Endothelial cell of umbilical vein (primary cell): ENCODE results near the gene GRID2. TPM values are rescaled to one million over a fixed set of nuclear protein-coding genes. Genes with fewer than 3 reads are reported as not detected.

ENCODE experiments used
- BruUV-seq: library from RNA; stranded (reverse); fragments of 400-500 nt; replicated peaks from 2 replicates; lab custom pipeline; 2021; lab: Mats Ljungman, UMichigan
- CTCF ChIA-PET: fragments of 300-600, 350-600 bp; sonication (Branson Sonifier 250); formaldehyde crosslinking; loops from one replicate; lab custom pipeline; 2021; ENCODE audit warnings: antibody characterized with exemption, inconsistent platforms; lab: Charles Lee
- POLR2A ChIA-PET: fragments of 300-600, 350-600 bp; sonication (Branson Sonifier 250); formaldehyde crosslinking; loops from one replicate; lab custom pipeline; 2021; ENCODE audit warnings: antibody characterized with exemption, inconsistent platforms; lab: Charles Lee
- DNase-seq: peaks from one replicate; pipeline ENCODE4 v3.0.0-alpha.2; 2011; ENCODE audit warnings: low read depth, low spot score
- FAIRE-seq: peaks from 2 replicates; lab custom pipeline; 2011; peaks lifted over from hg19 to GRCh38; lab: Jason Lieb, UNC
- H2AFZ ChIP-seq: 2 replicates; pipeline ENCODE4 v1.6.0; 2012; ENCODE audit warnings: low read depth, low read length, control low read depth, inconsistent platforms
- H3K27ac ChIP-seq: 2 replicates; pipeline ENCODE4 v1.5.1; 2011; ENCODE audit warnings: low read depth, mild to moderate bottlenecking, control low read depth, low read length, moderate library complexity; ENCODE audit not compliant: insufficient read depth
- H3K27me3 ChIP-seq, 2 experiments: 2 replicates each; pipeline versions ENCODE4 v1.6.0 to v1.6.1; 2011; ENCODE audit warnings: low read length in 2 of 2, mixed read lengths in 1 of 2; ENCODE audit not compliant: control insufficient read depth in 2 of 2, insufficient read depth in 2 of 2
- H3K36me3 ChIP-seq, 2 experiments: 2 replicates in 1 of 2; 3 replicates in 1 of 2; pipeline ENCODE4 v1.5.1; 2011; ENCODE audit warnings: low read length in 2 of 2, mild to moderate bottlenecking in 1 of 2, moderate library complexity in 1 of 2; ENCODE audit not compliant: control insufficient read depth in 2 of 2, insufficient read depth in 2 of 2; ENCODE audit errors: extremely low read depth in 1 of 2
- H3K4me1 ChIP-seq: 3 replicates; pipeline ENCODE4 v1.5.1; 2011; ENCODE audit warnings: mild to moderate bottlenecking, low read length; ENCODE audit not compliant: control insufficient read depth, insufficient read depth; ENCODE audit errors: extremely low read depth
- H3K4me2 ChIP-seq: 2 replicates; pipeline ENCODE4 v1.6.1; 2011; ENCODE audit warnings: low read length, control low read depth, mixed read lengths; ENCODE audit not compliant: insufficient read depth
- H3K4me3 ChIP-seq, 3 experiments: fragments of 200-600 bp in 1 of 3; sonication (generic), shearing (Covaris generic) in 1 of 3; replicated peaks in 1 of 3; 2 replicates each; pipeline ENCODE4 v1.5.1; 2011 to 2016; ENCODE audit warnings: control low read depth in 3 of 3, low read length in 3 of 3, mild to moderate bottlenecking in 2 of 3, inconsistent platforms in 1 of 3, low read depth in 1 of 3, moderate library complexity in 1 of 3; ENCODE audit not compliant: insufficient read depth in 1 of 3
- H3K79me2 ChIP-seq: 2 replicates; pipeline ENCODE4 v1.6.0; 2012; ENCODE audit warnings: low read length, inconsistent platforms; ENCODE audit not compliant: control insufficient read depth, insufficient read depth
- H3K9ac ChIP-seq: replicated peaks from 2 replicates; pipeline ENCODE3; 2011; ENCODE audit warnings: low read length, control low read depth; ENCODE audit not compliant: insufficient read depth; ENCODE audit errors: extremely low read depth
- H3K9me1 ChIP-seq: replicated peaks from 3 replicates; pipeline ENCODE4 v1.6.0; 2011; ENCODE audit warnings: mild to moderate bottlenecking, low read length; ENCODE audit not compliant: control insufficient read depth, insufficient read depth; ENCODE audit errors: extremely low read depth
- H3K9me3 ChIP-seq: replicated peaks from 2 replicates; pipeline ENCODE4 v1.5.1; 2012; ENCODE audit warnings: low read length, inconsistent platforms; ENCODE audit not compliant: control insufficient read depth, insufficient read depth
- H4K20me1 ChIP-seq: replicated peaks from 2 replicates; pipeline ENCODE3; 2011; ENCODE audit warnings: mild to moderate bottlenecking, low read length; ENCODE audit not compliant: control insufficient read depth, insufficient read depth; ENCODE audit errors: extremely low read depth
- CTCF ChIP-seq, 2 donors: IDR thresholded peaks; 1 replicate in 1 of 2; 2 replicates in 1 of 2; pipeline ENCODE4 v1.5.1; 2011; ENCODE audit warnings: low read length in 2 of 2, mild to moderate bottlenecking in 2 of 2, moderate library complexity in 2 of 2, control low read depth in 1 of 2, inconsistent platforms in 1 of 2, low read depth in 1 of 2; ENCODE audit not compliant: insufficient read depth in 1 of 2; ENCODE audit errors: extremely low read depth in 1 of 2
- EZH2 ChIP-seq: IDR thresholded peaks from 2 replicates; pipeline ENCODE4 v1.6.1; 2012; ENCODE audit warnings: borderline replicate concordance, low read depth, mild to moderate bottlenecking, moderate library complexity, low read length, inconsistent platforms; ENCODE audit not compliant: severe bottlenecking
- FOS ChIP-seq: IDR thresholded peaks from 2 replicates; pipeline ENCODE4 v1.6.1; 2011; ENCODE audit warnings: mild to moderate bottlenecking, low read length, moderate library complexity, borderline replicate concordance; ENCODE audit not compliant: insufficient read depth
- GATA2 ChIP-seq: IDR thresholded peaks from 2 replicates; pipeline ENCODE4 v1.7.0; 2011; ENCODE audit warnings: low read depth, mild to moderate bottlenecking, moderate library complexity, mixed read lengths, low read length; ENCODE audit not compliant: insufficient read length, insufficient read depth
- JUN ChIP-seq: IDR thresholded peaks from 2 replicates; pipeline ENCODE4 v1.6.1; 2011; ENCODE audit warnings: borderline replicate concordance, low read depth; ENCODE audit not compliant: insufficient read length, insufficient read depth
- MAX ChIP-seq: IDR thresholded peaks from 2 replicates; pipeline ENCODE4 v1.6.1; 2011; ENCODE audit not compliant: insufficient read depth, insufficient read length
- MYC ChIP-seq: IDR thresholded peaks from one replicate; pipeline ENCODE4 v1.6.1; 2011; ENCODE audit warnings: mild to moderate bottlenecking, low read depth, low read length
- POLR2A ChIP-seq: IDR thresholded peaks from 2 replicates; pipeline ENCODE4 v1.6.1; 2012; ENCODE audit warnings: low read depth, mild to moderate bottlenecking, control low read depth, low read length
- POLR2AphosphoS5 ChIP-seq: IDR thresholded peaks from 2 replicates; pipeline ENCODE4 v1.6.1; 2012; ENCODE audit warnings: low read depth, mild to moderate bottlenecking, control low read depth, low read length, moderate library complexity; ENCODE audit not compliant: insufficient read depth
- dilution Hi-C: fragments of 300-500 bp; cut with MboI; formaldehyde crosslinking; loops from one replicate; pipeline ENCODE4 v1.15.0; 2019; ENCODE audit warnings: low sequenced_read_pairs; ENCODE audit not compliant: extremely low pct_ligation_motif_present
- intact Hi-C: fragments of 100-400 bp; cut with micrococcal nuclease; formaldehyde crosslinking; loops from one replicate; pipeline ENCODE4 v1.10.0; 2022
- polyA plus RNA-seq, 4 experiments: library from polyadenylated mRNA; depleted of rRNA in 3 of 4; stranded (reverse) in 3 of 4; unstranded in 1 of 4; fragments of >200 nt; gene quantifications; 2 replicates each; pipeline versions ENCODE4 v1.2.1 to v1.2.3, GENCODE V29; 2011 to 2012; ENCODE audit warnings: missing spikeins in 1 of 4
- total RNA-seq: library from RNA; stranded (reverse); gene quantifications from 2 replicates; pipeline ENCODE4 v1.2.3, GENCODE V29; 2021

The GRID2 gene
- total and polyA plus RNA-seq, 2 donors (not counting 3 experiments of a cell fraction or from before 2014, with no cell fraction given) = not detected

GRCh38 chr4:93355411-93355810, 1051.6 kb downstream of the GRID2 start:
- Histone ChIP-seq H3K79me2 (no peaks in the 10 kb centered on the region), H3K9me3 (no peaks in the 10 kb centered on the region), H3K4me3 (no peak overlapping the region), H3K9me1 (no peaks in the 10 kb centered on the region), H3K36me3 (no peaks in the 10 kb centered on the region), H3K4me2 (no peak overlapping the region), H3K4me1 (no peaks in the 10 kb centered on the region), H3K27ac (no peak overlapping the region), H3K27me3 (no peaks in the 10 kb centered on the region), H2AFZ (no peak overlapping the region), H4K20me1 (no peaks in the 10 kb centered on the region), H3K9ac (no peak overlapping the region)
- BruUV-seq = no TSS peak
- POLR2A ChIA-PET = no interaction called here
- dilution Hi-C loops (no loop called here), intact Hi-C loops (no loop called here)
- CTCF ChIA-PET = no interaction called here
- DNase-seq (no peak), FAIRE-seq (no peak)
- TF ChIP-seq MAX = no peak
- TF ChIP-seq POLR2A = no peak
- TF ChIP-seq FOS = no peak
- TF ChIP-seq POLR2AphosphoS5 = no peak
- TF ChIP-seq MYC = no peak
- no peak for TF ChIP-seq EZH2
- no peak for TF ChIP-seq CTCF (IDR thresholded peaks at IDR 0.05; ENCODE audit: extremely low read depth in 1 of 2, insufficient read depth in 1 of 2, low read depth in 1 of 2, low read length in 2 of 2)
- no peak for TF ChIP-seq JUN
- no peak for TF ChIP-seq GATA2
